CD14-positive monocyte (primary cell): ENCODE results near the gene AKAP9. TPM values are rescaled to one million over a fixed set of nuclear protein-coding genes. Genes with fewer than 3 reads are reported as not detected.

ENCODE experiments used
- DNase-seq, 3 donors: peaks; one replicate each; pipeline ENCODE4 v3.0.0-alpha.2; 2011 to 2022
- H2AFZ ChIP-seq: 2 replicates; pipeline ENCODE4 v1.6.0; 2012; ENCODE audit warnings: mild to moderate bottlenecking, low read depth, low read length, inconsistent platforms; ENCODE audit not compliant: insufficient read depth, poor library complexity, severe bottlenecking
- H3K27ac ChIP-seq, 2 donors: 1 replicate in 1 of 2; 2 replicates in 1 of 2; pipeline ENCODE4 v1.5.1; 2012 to 2013; ENCODE audit warnings: low read length in 2 of 2, control low read depth in 1 of 2, inconsistent platforms in 1 of 2, low read depth in 1 of 2, mild to moderate bottlenecking in 1 of 2
- H3K27me3 ChIP-seq, 2 donors: one replicate each; pipeline versions ENCODE4 v1.6.0 to v1.6.1; 2011 to 2013; ENCODE audit warnings: low read length in 2 of 2; ENCODE audit not compliant: control insufficient read depth in 2 of 2, insufficient read depth in 2 of 2
- H3K36me3 ChIP-seq, 2 donors: replicated peaks in 1 of 2; 1 replicate in 1 of 2; 2 replicates in 1 of 2; pipeline versions ENCODE4 v1.5.1 to v1.6.1; 2012 to 2013; ENCODE audit warnings: low read length in 2 of 2, control low read depth in 1 of 2, inconsistent platforms in 1 of 2, mild to moderate bottlenecking in 1 of 2; ENCODE audit not compliant: insufficient read depth in 2 of 2, control insufficient read depth in 1 of 2
- H3K4me1 ChIP-seq, 2 donors: 1 replicate in 1 of 2; 2 replicates in 1 of 2; pipeline versions ENCODE4 v1.5.1 to v1.6.1; 2012 to 2013; ENCODE audit warnings: low read length in 2 of 2, control low read depth in 1 of 2, inconsistent platforms in 1 of 2, mild to moderate bottlenecking in 1 of 2, moderate library complexity in 1 of 2; ENCODE audit not compliant: insufficient read depth in 2 of 2, control insufficient read depth in 1 of 2
- H3K4me2 ChIP-seq: replicated peaks from 2 replicates; pipeline ENCODE3; 2012; ENCODE audit warnings: low read length, moderate library complexity, mild to moderate bottlenecking; ENCODE audit not compliant: poor library complexity, severe bottlenecking; ENCODE audit errors: extremely low read depth
- H3K4me3 ChIP-seq, 3 experiments: fragments of 200-600 bp in 1 of 3; sonication (generic) in 1 of 3; replicated peaks in 1 of 3; 1 replicate in 2 of 3; 2 replicates in 1 of 3; pipeline ENCODE4 v1.5.1; 2011 to 2013; ENCODE audit warnings: low read length in 3 of 3, mild to moderate bottlenecking in 3 of 3, control low read depth in 2 of 3, low read depth in 2 of 3, inconsistent platforms in 1 of 3, moderate library complexity in 1 of 3
- H3K79me2 ChIP-seq: 2 replicates; pipeline ENCODE4 v1.6.0; 2012; ENCODE audit warnings: mild to moderate bottlenecking, control low read depth, inconsistent platforms, low read length, moderate library complexity; ENCODE audit not compliant: insufficient read depth
- H3K9ac ChIP-seq: 2 replicates; pipeline ENCODE4 v1.6.0; 2017; ENCODE audit warnings: low read length, mild to moderate bottlenecking; ENCODE audit not compliant: insufficient read depth, poor library complexity, severe bottlenecking
- H3K9me3 ChIP-seq, 2 donors: replicated peaks in 1 of 2; 1 replicate in 1 of 2; 2 replicates in 1 of 2; pipeline versions ENCODE4 v1.5.1 to v1.6.1; 2012 to 2013; ENCODE audit warnings: low read length in 2 of 2, control low read depth in 1 of 2; ENCODE audit not compliant: control insufficient read depth in 1 of 2, insufficient read depth in 1 of 2
- H4K20me1 ChIP-seq: 2 replicates; pipeline ENCODE4 v1.6.0; 2012; ENCODE audit warnings: mild to moderate bottlenecking, low read length, control low read depth, moderate library complexity; ENCODE audit not compliant: insufficient read depth
- H3K27ac Mint-ChIP-seq, 7 donors: one replicate each; pipeline ENCODE4 v1.8.0; 2020; ENCODE audit warnings: mild to moderate bottlenecking in 7 of 7, mixed read lengths in 7 of 7, moderate library complexity in 6 of 7, inconsistent platforms in 2 of 7
- H3K27me3 Mint-ChIP-seq, 3 donors: one replicate each; pipeline ENCODE4 v1.8.0; 2021 to 2022; ENCODE audit warnings: low read depth in 3 of 3, mild to moderate bottlenecking in 3 of 3, mixed read lengths in 3 of 3, moderate library complexity in 3 of 3, inconsistent platforms in 1 of 3
- H3K36me3 Mint-ChIP-seq, 2 donors: one replicate each; pipeline ENCODE4 v1.8.0; 2020; ENCODE audit warnings: mixed read lengths in 2 of 2, inconsistent platforms in 1 of 2, mild to moderate bottlenecking in 1 of 2
- H3K4me1 Mint-ChIP-seq: one replicate; pipeline ENCODE4 v1.8.0; 2020; ENCODE audit warnings: mild to moderate bottlenecking, mixed read lengths
- H3K4me3 Mint-ChIP-seq, 2 donors: one replicate each; pipeline ENCODE4 v1.8.0; 2020; ENCODE audit warnings: mild to moderate bottlenecking in 2 of 2, mixed read lengths in 2 of 2, moderate library complexity in 1 of 2
- H3K9me3 Mint-ChIP-seq, 7 donors: one replicate each; pipeline ENCODE4 v1.8.0; 2020 to 2022; ENCODE audit warnings: mixed read lengths in 7 of 7, mild to moderate bottlenecking in 6 of 7, moderate library complexity in 6 of 7, inconsistent platforms in 2 of 7
- WGBS: methylation state at CpG from one replicate; pipeline ENCODE4 v1.1.5; 2013; ENCODE audit warnings: missing lambda C conversion rate; ENCODE audit not compliant: insufficient coverage; 5-methylcytosine and 5-hydroxymethylcytosine counted together
- intact Hi-C, 2 donors: fragments of 100-400 bp; cut with micrococcal nuclease; formaldehyde crosslinking; loops; one replicate each; pipeline versions ENCODE4 v1.15.0 to v1.15.1; 2023
- polyA plus RNA-seq, 3 donors: library from polyadenylated mRNA; depleted of rRNA in 1 of 3; unstranded in 2 of 3; stranded (reverse) in 1 of 3; fragments of 300-500 nt in 2 of 3; fragments of >200 nt in 1 of 3; fragmentation: Illumina TruSeq in 2 of 3; gene quantifications; 1 replicate in 2 of 3; 2 replicates in 1 of 3; pipeline ENCODE4 v1.2.3, GENCODE V29; 2012 to 2021
- TF ChIP-seq, protein P1 (sequence below): fragments of 200-600 bp; IDR thresholded peaks from one replicate; pipeline ENCODE4 v1.8.0; 2022; ENCODE audit warnings: antibody characterized with exemption, mild to moderate bottlenecking

AKAP9 gene
- polyA plus RNA-seq, 3 donors: 1.5 to 23.3 (median 7.3) TPM

DNA sequence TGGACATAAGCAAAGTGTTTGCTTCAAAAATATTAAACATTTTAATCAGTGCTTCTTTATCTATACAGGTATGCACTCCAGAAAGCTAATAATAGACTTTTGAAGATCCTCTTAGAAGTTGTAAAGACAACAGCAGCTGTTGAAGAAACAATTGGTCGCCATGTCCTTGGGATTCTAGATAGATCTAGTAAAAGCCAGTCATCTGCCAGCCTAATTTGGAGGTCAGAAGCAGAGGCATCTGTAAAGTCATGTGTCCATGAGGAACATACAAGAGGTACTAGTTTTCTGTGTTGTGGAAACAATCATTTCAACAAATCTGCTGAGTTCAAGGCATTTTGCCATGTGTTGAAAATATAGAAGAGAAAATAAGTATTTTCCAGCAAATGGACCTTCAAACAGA, 104.3 kb downstream of the AKAP9 start:
- no peaks in the 10 kb centered on the region for H3K27me3 ChIP-seq
- no peaks in the 10 kb centered on the region for H3K79me2 ChIP-seq
- H3K4me1 ChIP-seq: no peaks in the 10 kb centered on the region
- Mint-ChIP-seq H3K27me3 (no peaks in the 10 kb centered on the region), H3K4me3 (no peak overlapping the region), H3K27ac (no peak overlapping the region), H3K4me1 (no peaks in the 10 kb centered on the region), H3K36me3 (peaks cover 60 to 69% of the 10 kb centered on the region in 2 donors), H3K9me3 (peaks cover 0 to 3% (median 0%) of the 10 kb centered on the region in 7 donors)
- no peaks in the 10 kb centered on the region for H3K9me3 ChIP-seq
- H3K27ac ChIP-seq: no peak overlapping the region
- no peak overlapping the region for H2AFZ ChIP-seq
- H4K20me1 ChIP-seq: no peaks in the 10 kb centered on the region
- H3K36me3 ChIP-seq: peaks cover 55 to 87% of the 10 kb centered on the region in 2 donors
- WGBS: 100% methylated on average over 1 of the region's 1 CpG
- intact Hi-C loops: no loop called here
- DNase-seq: no peak
- H3K4me3 ChIP-seq: no peak overlapping the region
- TF ChIP-seq, protein P1, sequence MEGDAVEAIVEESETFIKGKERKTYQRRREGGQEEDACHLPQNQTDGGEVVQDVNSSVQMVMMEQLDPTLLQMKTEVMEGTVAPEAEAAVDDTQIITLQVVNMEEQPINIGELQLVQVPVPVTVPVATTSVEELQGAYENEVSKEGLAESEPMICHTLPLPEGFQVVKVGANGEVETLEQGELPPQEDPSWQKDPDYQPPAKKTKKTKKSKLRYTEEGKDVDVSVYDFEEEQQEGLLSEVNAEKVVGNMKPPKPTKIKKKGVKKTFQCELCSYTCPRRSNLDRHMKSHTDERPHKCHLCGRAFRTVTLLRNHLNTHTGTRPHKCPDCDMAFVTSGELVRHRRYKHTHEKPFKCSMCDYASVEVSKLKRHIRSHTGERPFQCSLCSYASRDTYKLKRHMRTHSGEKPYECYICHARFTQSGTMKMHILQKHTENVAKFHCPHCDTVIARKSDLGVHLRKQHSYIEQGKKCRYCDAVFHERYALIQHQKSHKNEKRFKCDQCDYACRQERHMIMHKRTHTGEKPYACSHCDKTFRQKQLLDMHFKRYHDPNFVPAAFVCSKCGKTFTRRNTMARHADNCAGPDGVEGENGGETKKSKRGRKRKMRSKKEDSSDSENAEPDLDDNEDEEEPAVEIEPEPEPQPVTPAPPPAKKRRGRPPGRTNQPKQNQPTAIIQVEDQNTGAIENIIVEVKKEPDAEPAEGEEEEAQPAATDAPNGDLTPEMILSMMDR: no peak
- no peak overlapping the region for H3K9ac ChIP-seq
- H3K4me2 ChIP-seq: no peak overlapping the region

DNA sequence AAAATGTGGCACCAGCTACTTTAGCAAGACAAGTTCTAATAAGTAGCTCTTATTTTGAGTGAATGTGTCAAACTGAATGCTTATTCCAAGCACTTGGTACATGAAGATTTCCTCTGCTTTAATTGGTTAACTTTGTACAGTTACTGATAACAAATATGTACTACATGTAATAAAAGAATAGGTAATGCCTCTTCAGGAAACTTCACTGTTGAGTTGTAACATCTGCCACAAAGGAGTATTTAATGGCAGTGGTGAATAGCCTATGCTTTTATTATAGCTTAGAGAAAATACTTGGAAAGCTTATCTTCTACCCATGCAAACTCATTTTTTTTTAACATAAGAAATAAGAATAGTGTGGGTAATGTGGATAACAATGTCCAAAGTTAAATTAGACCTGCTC, 111.0 kb downstream of the AKAP9 start:
- H3K27ac ChIP-seq: peak overlapping the region in 1 of 2 donors; percentile 36
- H3K4me2 ChIP-seq: no peak overlapping the region
- H3K4me1 ChIP-seq: peaks cover 0 to 8% of the 10 kb centered on the region in 2 donors
- H3K27ac Mint-ChIP-seq: no peak overlapping the region
- no peaks in the 10 kb centered on the region for H3K27me3 ChIP-seq
- intact Hi-C loops: no loop called here
- H3K9ac ChIP-seq: no peak overlapping the region
- H3K27me3 Mint-ChIP-seq: no peaks in the 10 kb centered on the region
- H3K4me3 ChIP-seq: no peak overlapping the region
- peaks cover 40 to 57% of the 10 kb centered on the region in 2 donors for H3K36me3 Mint-ChIP-seq
- H3K9me3 Mint-ChIP-seq: peaks cover 0 to 3% (median 0%) of the 10 kb centered on the region in 7 donors
- no peak for DNase-seq
- H3K9me3 ChIP-seq: no peaks in the 10 kb centered on the region
- TF ChIP-seq, protein P1: no peak
- no peak overlapping the region for H3K4me3 Mint-ChIP-seq
- H2AFZ ChIP-seq: no peak overlapping the region
- H3K4me1 Mint-ChIP-seq: peaks cover 14% of the 10 kb centered on the region
- peaks cover 32 to 63% of the 10 kb centered on the region in 2 donors for H3K36me3 ChIP-seq
- no peaks in the 10 kb centered on the region for H3K79me2 ChIP-seq
- H4K20me1 ChIP-seq: no peaks in the 10 kb centered on the region
